HG03103 (cell line): Measurements from ENCODE around the gene SLC13A3.
A peak's percentile ranks its signal among the peaks of the same experiment; 100 is the strongest.

Experiments used
- ATAC-seq: cut with Tn5 transposase; IDR thresholded peaks from one replicate; pipeline ENCODE4 v1.9.1; 2021; ENCODE audit warnings: low read depth; ENCODE audit not compliant: unreplicated experiment

The SLC13A3 gene

DNA sequence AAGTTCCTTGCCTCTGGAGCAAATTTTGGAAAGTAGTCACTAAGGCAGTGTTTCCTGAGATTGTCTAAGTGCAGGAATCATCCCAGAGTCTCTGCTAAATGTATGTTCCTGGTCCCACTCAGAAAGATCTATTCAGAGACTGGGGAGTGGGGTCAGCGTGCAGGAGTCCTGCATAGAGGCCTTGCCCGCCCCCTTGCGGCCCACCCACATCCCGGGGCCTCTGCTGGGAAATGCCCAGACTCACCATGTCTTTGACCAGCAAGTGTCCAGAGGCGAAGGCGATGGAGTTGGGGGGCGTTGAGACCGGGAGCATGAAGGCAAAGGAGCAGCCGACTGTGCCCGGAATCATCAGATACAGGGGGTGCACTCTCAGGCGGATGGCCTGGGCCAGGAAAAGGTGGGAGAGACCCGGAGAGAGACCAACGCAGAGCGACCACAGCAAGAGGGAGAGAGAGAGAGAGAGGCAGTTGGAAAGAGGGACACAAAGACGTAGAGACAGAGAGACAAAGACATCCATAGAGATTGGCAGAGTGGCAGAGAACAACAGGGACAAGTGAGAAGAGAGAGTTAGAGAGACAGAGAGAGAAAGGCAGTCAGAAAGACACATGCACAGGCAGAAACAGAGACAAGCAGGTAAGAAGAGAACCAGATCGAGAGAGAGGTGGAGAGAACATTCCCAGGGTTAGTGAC, 87.9 kb downstream of the SLC13A3 start:
- no peak for ATAC-seq

DNA sequence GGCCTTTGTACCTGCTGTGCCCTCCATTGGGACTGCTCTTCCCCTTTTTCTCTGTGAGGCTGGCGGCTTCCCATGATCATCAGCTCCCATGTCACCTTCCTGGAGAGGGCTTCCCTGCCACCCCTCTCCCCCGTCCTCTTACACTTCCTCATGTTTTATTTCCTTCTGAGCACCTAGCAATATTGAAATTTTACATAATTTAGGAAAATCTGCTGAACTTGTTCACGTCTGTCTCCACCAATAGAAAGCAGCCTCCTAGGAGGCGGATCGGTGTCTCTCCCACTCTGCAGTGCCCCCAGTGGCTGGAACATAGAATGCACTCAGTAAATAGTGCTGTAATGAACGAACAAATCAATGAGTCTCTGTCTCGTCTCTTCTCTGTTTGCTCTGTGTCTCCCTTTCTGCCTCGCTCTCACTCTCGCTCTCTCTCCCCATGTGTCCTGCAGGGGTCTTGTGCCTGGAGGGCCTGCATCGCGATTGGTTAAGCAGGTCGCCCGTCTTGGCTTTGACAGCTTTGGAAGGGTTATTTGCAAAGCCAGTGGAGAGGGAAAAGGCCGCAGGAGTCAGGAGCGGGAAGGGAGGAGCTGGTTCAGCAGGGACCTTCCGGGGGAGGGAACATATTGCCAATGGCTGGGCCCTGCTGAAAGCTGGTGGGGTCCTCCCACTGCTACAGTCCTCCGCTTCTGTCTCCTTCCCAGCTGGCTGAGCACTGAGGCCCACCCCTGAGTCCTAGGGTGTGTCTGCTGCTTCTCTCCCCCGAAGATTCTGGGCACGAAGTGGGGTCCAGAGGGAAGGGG, 88.7 kb downstream of the SLC13A3 start:
- peak; percentile 74 for ATAC-seq

DNA sequence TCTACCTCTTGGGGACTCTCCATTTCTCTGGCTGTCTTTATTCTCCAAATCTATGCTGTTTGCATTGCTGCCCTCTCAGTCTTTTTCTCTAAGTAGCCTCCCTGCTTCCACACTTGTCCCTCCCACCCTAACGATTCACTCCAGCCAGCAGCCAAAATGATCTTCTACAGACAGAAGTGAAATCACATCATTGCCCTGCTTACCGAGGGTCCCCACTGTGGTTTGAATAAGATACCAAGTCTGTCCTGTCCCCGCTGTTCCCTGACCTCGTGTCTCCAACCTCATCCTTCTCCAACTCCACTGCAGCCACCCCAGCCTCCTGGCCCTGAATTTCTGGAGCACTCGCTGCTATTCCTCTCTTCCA, 89.3 kb downstream of the SLC13A3 start:
- ATAC-seq, result no peak

DNA sequence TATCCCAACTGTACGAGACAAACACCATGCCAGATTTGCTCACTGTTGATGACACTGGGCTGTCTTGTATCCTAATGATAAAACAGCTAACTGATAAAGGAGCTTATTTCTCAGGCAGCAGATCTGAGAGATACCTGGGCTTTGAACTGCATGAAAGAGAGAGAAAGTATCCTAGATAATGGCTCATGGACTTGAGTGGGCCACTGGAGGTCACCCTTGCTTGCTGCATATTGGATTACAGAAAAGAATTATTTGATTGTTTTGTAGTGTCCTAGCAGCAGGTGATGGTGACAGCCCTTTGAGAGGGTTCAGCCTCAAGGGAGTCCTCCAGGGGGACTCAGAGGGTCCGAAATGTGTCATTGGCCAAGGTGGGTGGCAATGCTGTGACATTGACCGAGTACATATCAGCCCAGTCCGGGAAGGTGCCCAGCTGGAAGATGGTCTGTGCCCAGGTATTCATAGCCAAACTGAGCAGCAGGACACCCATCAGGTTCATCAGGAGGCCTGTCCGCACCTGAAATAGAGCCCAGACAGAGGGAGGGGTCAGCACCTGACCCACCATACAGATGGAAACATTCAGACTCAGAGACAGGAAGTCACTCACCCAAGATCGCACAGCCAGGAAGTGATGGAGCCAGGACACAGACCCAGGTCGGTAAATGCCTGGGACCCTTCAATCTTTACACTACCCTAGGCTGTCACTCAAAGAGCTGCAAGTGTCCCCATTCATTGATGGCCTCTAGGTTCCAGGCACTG, 91.4 kb downstream of the SLC13A3 start:
- ATAC-seq, result no peak

DNA sequence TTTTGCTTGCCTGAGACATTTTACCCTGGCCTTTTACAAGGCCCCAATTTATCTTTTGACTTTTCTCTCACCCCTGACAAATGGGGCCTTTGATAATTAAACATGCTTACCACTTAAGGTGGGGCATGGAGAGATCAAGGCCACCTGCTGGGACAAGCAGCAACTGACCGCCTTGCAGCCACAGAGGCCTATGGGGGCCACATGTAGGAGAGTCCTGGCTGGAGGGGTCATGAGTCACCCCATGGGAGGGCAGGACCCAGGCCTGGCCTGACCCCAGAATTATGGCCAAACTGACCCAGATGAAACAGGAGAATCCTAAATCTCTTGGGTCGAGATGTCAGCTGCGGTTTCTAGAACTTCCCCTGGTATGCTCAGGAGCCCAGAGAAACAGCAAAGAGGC, 92.3 kb downstream of the SLC13A3 start:
- ATAC-seq, result no peak

DNA sequence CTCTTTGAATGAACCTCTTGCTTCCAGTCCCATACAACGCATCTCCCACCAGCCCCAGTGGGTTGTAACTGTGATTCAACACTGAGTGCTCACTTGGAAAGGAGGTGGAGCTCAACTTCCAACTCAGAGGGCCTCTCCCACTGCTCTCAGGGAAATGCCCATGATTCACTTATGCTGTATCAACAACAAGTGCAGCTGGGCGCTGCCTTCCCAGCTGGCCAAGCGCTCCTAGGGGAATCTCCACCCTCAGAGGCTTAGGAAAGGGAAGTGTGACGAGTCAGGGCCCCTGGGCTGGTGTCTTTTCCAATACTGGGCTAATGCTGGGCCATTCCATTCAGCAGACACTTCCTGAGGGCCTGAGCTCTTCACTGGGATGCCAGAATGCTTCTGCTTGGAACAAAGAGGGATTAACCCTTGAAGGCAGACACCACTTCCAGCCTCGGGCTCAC, 92.7 kb downstream of the SLC13A3 start:
- no peak for ATAC-seq

DNA sequence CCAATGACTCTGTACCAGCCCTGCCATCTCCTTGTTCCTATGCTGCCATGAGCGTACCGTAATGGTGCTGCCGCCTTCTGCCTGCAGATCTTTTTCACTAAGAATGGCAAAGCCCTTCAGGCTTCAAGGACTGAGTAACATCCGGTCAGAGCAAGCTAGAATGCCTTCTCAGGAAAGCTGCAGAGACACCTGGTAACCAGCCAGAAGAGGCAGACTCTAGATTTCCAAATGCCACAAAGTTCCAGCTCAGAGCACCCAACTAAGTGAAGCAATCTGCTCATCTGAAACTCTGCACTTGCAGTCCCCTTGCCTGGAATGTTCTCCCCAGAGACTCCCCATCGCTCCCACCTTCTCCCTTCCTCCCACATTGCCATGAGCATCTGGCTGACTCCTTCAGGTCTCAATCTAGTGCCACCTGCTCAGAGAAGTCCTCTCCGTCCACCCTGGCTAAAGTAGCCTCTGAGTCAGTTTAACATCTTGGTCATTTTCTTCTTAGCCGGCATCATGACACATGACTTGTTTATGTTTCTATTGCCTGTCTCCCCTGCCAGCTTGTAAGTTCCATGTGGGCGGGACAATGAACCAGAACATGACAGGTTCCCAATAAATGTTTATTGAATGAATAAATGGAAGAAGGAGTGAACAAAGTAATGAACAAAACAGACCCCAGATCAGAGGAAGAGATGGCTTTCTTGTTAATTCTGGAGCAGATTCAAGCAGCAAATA, 93.9 kb downstream of the SLC13A3 start:
- ATAC-seq, result no peak

DNA sequence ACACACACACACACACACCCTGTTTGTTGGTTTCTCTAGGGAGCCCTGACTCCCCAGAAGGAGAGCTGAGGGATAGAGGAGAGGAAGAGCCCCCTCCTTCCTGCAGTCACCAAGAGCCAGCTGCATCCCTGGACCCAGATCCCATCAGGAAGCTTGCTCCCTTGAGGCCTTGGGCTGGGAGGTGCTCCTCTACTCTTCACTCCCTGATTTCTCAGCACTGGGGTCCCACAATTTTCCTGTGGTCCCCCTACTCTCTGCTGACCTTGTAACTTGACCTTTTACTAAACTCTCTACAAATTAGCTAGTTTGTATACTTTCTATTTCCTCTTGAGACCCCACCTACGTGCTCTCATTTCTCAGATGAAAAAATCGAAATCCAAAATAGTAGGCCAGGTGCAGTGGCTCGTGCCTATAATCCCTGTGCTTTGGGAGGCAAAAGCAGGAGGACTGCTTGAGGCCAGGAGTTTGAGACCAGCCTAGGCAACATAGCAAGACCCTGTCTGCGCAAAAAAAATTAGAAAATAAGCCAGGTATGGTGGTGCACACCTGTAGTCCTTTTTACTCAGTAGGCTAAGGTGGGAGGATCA, 95.8 kb downstream of the SLC13A3 start:
- ATAC-seq, result no peak

DNA sequence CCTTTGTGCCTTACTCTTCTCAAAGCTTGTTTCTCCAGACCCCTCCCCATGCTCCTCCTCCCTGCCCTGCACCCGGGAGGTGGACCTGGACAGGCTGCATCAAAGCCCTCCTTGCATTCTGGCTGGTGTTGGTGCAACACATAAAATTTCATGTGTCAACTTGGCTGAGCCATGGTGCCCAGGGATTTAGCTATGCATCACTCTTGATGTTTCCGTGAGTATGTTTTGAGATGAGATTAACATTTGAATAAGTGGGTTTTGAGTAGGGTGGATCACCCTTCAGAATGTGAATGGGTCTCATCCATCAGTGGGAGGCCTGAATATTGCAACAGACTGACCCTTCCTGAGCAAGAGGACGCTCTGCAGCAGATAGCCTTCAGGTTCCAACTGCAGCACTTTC, 96.4 kb downstream of the SLC13A3 start:
- no peak for ATAC-seq

DNA sequence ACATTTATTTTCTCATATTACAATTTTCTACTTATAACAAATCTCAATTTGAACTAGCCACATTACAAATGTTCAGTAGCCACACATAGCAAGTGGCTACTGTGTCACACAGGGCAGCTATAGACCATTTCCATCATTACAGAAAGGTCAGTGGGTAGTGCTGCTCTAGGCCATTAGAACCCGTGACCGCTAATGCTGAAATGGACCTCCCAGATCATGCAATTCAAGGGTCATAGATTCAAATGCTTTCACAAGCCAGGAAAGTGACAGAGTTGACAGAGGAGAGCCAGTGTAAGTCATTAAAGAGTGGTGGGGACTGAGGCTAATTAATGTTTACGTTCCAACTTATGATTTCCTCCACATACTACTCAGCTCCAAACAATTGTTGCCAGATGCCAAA, 97.3 kb downstream of the SLC13A3 start:
- ATAC-seq, result no peak

DNA sequence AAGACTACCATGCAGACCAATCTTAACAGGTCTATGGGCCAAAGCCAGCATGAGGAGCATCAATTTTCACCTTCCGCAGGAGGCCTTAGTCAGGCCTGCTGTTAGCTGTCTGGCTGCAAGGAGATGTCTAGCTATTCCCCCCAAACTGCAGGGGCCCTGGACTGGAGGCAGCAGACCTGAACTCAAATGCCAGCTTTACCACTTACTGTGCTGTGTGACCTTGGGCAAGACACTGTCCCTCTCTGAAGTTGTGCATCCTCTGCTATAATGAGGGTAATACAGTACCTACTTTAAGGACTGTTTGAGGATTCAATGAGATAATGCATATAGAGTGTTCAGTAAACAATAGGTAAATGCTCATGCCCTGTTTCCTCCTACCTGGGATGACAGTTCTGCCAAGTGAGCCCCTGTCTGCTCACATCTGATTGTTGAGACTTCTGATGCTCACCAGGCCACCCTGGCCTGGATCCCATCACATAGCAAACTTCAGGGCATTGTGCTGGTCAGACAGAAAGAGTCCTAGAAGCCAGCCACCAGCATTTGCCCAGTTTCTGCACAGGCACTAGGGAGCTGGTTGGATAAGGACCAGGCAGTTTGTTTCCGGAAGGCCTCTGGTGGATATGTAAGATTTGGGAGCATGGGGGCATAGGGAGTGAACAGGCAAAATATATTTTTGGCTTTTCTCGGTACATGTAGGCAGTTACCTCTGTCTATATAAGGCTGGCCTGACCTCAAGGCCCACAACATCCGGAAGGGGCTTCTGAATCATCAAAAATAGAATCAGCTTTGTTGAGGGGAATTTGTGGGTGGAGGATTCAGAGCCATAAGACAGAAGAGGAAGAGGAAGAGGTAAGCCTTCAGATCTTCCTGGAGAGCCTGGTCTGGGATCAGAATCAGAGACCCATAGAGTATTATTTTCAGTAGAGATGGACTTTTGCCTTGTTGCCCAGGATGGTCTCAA, 98.5 kb downstream of the SLC13A3 start:
- peak; percentile 71 for ATAC-seq

DNA sequence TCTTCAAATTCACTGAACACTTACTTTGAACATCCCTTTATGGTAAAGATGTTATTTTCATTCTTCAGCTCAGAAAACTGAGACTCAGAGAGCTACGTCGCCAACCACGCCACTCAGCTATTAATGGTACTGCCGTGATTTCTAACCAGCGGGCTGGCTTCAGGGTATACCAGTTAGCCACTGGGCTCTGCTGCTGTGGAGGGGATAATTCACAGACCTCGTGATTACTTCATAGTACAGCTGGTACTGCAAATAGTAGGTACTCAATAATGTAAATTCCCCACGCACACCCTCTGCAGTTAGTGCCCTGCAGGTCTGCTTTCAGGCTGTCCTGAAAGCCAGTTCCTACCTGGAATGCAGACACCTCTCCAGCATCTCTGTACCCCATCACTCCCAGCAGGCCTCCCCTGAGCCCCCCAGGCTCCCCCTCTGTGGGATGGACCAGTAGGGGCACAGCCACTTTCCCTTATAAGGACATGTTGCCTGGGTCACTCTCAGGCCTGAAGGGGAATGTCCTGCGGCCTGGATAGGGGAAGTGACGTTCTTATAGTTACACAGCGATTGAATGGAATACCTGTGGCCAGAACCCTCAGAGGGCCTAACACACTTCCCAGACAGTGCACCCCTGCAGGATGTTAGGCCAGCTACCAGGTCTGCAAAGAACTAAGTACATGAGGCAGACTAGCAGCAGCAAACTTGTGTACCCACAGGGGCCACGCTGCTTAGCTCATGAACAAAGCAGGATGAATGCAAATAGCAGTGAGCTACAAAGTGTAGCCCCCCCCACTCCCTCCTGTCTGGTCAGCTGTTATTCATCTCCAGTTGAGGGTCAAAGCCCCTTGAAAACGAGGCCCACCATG, 99.5 kb downstream of the SLC13A3 start:
- no peak for ATAC-seq

DNA sequence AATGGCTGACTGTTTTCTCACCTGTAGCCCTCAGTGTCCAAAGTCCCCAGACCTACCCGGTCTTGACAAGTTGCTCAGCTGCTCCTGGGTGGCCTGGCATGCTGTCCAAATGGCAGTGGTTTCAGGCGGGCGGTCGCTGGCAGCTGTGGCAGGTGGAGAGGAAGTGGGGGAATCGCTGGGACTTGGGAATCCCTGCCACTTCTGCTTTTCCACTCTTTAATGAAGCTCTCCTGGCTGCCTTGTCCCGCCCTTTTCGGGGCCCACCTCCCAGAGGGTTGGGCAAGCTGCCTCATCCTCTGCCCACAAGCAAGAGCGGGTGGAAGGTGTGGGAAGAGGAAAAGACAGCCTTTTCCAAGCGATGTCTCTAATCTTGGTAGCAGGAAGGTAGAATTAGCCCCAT, 100.8 kb downstream of the SLC13A3 start, which contains the start of gene OCSTAMP:
OCSTAMP (minus strand) TSS at position 194 of the 400 bp plus-strand sequence; CDS start at position 100, 94 bp downstream.
- no peak for ATAC-seq

DNA sequence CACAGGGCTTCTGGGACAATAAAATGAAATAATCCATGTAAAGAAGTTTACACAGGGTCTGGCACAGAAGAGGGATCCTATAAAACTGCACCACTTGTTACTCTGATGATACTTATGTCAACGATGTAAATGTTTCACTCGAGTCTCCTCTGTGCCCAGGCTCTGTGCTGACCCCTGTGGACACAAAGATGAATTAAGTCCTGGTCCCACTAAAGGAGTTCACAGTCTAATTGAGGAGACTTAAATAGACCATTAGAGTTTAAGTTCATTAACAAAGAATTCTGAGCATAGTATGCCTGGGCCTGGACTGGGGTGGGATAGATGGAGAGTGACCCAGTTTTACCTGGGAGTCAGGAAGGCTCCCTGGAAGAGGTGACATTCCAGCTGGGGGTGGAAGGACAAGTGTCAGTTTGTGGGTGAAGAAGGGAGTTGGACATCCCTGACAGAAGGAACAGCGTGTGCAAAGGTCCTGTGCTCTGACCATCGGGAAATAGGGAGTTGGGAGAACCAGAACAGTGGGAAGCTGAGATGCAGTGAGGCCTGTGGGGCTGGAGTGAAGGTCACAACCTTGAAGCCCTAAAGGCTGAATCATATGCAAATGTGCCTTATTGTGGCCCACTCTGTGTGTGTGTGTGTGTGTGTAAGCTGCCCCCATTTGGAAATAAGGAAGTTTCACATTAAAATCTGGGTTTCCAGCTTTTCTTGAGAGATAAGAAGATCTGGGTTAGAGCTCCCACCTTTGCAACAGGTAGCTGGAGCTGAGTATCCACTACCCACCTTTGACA, 101.9 kb downstream of the SLC13A3 start:
- no peak for ATAC-seq

DNA sequence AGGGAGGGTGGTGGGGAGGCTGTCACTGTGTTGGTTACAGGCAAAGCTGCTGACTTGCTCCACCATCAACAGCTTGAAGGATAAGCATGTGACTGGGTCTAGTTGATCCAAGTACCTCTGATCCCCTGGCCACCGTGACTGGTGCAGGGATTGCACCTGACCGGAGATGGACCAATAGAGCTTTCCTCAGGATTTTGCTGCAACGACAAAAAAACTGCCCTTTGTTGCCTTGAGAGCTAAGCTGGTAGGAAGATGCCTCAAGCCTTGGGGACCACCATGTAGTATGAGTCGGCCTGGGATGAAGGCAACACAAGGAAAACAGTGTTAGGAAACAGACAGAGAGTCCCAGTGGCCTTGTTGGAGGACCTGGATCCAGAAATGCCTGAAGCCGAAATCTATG, 102.6 kb downstream of the SLC13A3 start:
- no peak for ATAC-seq

DNA sequence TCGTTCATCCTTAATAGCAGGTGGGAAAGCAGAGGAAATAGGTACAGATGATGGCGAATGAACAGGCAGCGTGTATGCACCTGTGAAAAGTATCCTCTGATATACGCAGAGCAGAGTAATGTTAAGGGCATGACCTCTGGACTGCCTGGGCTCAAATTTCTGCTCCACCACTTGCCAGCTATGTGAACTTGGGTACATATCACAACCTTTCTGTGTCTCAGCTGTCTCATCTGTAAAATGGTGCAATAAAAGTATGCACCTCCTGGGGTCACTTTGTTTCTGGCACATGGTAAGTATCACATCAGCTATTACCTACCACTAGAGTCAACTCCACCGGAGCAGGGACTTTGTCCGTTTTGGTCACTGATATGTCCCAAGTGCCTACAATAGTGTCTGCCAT, 103.3 kb downstream of the SLC13A3 start:
- ATAC-seq, result no peak

DNA sequence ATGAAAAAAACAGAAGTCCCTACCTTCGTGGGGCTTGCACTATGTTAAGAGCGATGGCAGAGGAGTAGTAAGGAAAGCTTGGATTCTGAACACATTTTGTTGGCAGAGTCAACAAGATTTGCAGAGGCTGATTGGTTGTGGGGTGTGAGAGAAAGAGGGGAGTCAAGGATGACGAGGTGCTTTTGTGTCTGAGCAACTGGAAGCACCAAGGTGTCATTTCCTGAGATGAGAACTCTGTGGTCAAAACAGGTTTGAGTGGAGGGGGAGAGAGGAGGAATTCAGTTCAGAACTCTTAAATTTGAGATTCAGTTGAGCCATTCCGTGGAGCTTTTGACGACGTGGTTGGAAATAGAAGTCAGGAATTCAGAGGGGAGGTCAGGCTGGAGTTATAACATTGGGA, 104.3 kb downstream of the SLC13A3 start:
- ATAC-seq, result no peak

DNA sequence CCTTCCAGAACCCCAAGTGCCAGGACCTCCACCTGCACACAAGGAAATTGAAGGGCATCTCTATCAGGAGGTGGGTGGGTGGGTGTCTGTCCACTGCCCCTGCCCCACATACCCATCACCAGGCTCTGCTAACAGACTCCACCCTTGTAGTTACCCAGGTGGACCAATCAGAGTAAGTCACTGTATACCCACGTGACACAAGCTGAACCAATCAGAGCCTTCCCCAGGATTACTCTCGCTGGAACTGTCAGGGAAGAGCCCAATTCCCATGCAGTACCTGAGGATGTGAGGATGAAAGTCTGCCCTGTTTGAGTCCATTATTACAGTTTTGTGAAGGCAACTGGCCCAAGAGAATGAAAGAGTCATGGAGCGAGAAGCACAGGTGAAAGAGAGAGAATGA, 105.0 kb downstream of the SLC13A3 start:
- ATAC-seq, result no peak
